Esophagus muscularis mucosa (tissue), 4 donors: ENCODE data around the gene SLC6A18. TPM values are rescaled to one million over a fixed set of nuclear protein-coding genes. Genes with fewer than 3 reads are reported as not detected.
"Not testable (repeated sequence)": the region's sequence is repeated elsewhere in the genome, so short reads cannot be mapped to it uniquely, and the experiment has no call there.

ENCODE experiments used
- DNase-seq: peaks from one replicate; pipeline ENCODE4 v3.0.0-alpha.2; 2017; ENCODE audit errors: extremely low spot score
- H3K27ac ChIP-seq, 4 donors: fragments of 200-600 bp; sonication (generic); replicated peaks in 1 of 4; 1 replicate in 3 of 4; 2 replicates in 1 of 4; pipeline ENCODE4 v1.5.1; 2016 to 2019; ENCODE audit warnings: mild to moderate bottlenecking in 1 of 4
- H3K27me3 ChIP-seq, 4 donors: fragments of 200-600 bp; sonication (generic); one replicate each; pipeline versions ENCODE4 v1.5.1 to v1.6.0; 2016 to 2019
- H3K36me3 ChIP-seq, 4 donors: fragments of 200-600 bp; sonication (generic); one replicate each; pipeline ENCODE4 v1.5.1; 2016 to 2019
- H3K4me1 ChIP-seq, 4 donors: fragments of 200-600 bp; sonication (generic); one replicate each; pipeline ENCODE4 v1.5.1; 2016 to 2019
- H3K4me3 ChIP-seq, 4 donors: fragments of 200-600 bp; sonication (generic); 1 replicate in 2 of 4; 2 replicates in 2 of 4; pipeline ENCODE4 v1.5.1; 2016 to 2019; ENCODE audit warnings: mild to moderate bottlenecking in 4 of 4, moderate library complexity in 1 of 4
- H3K9me3 ChIP-seq, 4 donors: fragments of 200-600 bp; sonication (generic); 1 replicate in 3 of 4; 2 replicates in 1 of 4; pipeline ENCODE4 v1.5.1; 2016 to 2019
- EP300 ChIP-seq: sonication (generic); formaldehyde crosslinking; IDR thresholded peaks from one replicate; pipeline ENCODE4 v1.6.1; 2017; ENCODE audit warnings: antibody characterized with exemption
- POLR2A ChIP-seq: fragments of 450-650 bp; IDR thresholded peaks from one replicate; pipeline ENCODE4 v1.6.1; 2017; ENCODE audit warnings: antibody characterized with exemption, moderate library complexity, mild to moderate bottlenecking, low read depth
- POLR2AphosphoS5 ChIP-seq, 2 donors: sonication (generic); formaldehyde crosslinking; IDR thresholded peaks; one replicate each; pipeline ENCODE4 v1.6.1; 2017; ENCODE audit warnings: antibody characterized with exemption in 2 of 2
- WGBS: methylation state at CpG from one replicate; pipeline ENCODE4 v1.1.5; 2018; 5-methylcytosine and 5-hydroxymethylcytosine counted together
- intact Hi-C: fragments of 100-400 bp; cut with DNase I; formaldehyde crosslinking; loops from one replicate; pipeline ENCODE4 v1.15.1; 2023
- total RNA-seq, 4 donors: library from RNA; depleted of rRNA; stranded (reverse); fragments of >200 nt; gene quantifications; one replicate each; pipeline versions ENCODE4 v1.1.0 to v1.2.1, GENCODE V29; 2016
- TF ChIP-seq, protein P1 (sequence below), 3 experiments: fragments of 200-600 bp in 2 of 3; fragments of 450-650 bp in 1 of 3; sonication (generic) in 2 of 3; IDR thresholded peaks; one replicate each; pipeline ENCODE4 v1.5.1; 2017 to 2019; ENCODE audit warnings: antibody characterized with exemption in 3 of 3, mild to moderate bottlenecking in 2 of 3, moderate library complexity in 1 of 3

The SLC6A18 gene
- total RNA-seq, 4 donors from 2014 or later: not detected

DNA sequence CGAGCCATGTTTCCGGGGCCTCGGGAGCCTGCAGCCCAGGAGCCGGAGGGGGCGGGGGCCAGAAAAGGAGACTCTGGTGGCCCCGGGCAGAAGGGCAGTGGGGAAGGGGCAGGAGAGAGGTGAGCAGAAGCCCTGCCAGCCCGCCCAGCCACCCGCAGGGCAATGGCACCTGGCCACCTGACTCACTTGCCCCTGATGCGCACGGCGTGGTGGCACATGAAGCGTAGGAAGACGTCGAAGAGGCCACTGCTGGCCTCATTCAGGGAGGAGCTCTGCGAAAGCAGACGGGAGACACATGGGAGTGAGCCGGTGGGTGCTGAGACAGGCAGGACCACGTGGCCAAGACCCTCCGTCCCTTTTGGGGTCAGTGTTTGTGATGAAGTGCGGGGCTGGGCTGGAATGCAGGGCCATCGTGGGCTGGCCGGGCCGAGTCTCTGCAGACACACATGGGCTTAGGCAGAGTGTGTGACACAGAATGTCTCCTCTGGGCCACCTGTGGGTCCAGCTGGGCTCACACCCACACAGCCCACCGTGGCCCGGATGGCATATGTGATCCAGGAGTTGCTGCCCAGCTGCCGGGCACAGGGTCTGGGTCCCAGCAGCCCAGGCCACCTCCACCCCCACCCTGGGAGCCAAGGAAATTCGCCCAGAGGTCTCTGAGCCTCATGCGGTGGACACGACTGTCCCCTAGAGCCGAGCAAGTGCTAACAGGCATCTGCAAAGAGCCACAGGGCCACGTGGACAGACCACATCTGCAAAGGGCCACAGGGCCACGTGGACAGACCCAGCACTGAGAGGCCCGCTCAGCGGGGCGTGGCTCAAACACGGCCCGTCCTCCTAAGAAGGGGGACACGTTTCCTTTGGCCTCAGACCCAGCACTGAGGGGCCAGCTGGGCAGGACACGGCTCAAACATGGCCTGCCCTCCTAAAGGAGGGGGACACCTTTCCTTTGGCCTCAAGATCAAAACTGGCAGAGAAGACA is 46.0 kb downstream of the SLC6A18 start:
- no peak overlapping the region for H3K27ac ChIP-seq
- H3K9me3 ChIP-seq: no peaks in the 10 kb centered on the region
- no peaks in the 10 kb centered on the region for H3K4me1 ChIP-seq
- WGBS: 91% methylated on average over 25 of the region's 39 CpGs
- TF ChIP-seq EP300: no peak
- no peak for TF ChIP-seq POLR2AphosphoS5 (IDR thresholded peaks at IDR 0.05)
- TF ChIP-seq POLR2A: no peak
- TF ChIP-seq, protein P1, sequence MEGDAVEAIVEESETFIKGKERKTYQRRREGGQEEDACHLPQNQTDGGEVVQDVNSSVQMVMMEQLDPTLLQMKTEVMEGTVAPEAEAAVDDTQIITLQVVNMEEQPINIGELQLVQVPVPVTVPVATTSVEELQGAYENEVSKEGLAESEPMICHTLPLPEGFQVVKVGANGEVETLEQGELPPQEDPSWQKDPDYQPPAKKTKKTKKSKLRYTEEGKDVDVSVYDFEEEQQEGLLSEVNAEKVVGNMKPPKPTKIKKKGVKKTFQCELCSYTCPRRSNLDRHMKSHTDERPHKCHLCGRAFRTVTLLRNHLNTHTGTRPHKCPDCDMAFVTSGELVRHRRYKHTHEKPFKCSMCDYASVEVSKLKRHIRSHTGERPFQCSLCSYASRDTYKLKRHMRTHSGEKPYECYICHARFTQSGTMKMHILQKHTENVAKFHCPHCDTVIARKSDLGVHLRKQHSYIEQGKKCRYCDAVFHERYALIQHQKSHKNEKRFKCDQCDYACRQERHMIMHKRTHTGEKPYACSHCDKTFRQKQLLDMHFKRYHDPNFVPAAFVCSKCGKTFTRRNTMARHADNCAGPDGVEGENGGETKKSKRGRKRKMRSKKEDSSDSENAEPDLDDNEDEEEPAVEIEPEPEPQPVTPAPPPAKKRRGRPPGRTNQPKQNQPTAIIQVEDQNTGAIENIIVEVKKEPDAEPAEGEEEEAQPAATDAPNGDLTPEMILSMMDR (IDR thresholded peaks at IDR 0.05): no peak
- H3K4me3 ChIP-seq: no peak overlapping the region
- no peak for DNase-seq
- intact Hi-C loops: no loop called here
- no peaks in the 10 kb centered on the region for H3K36me3 ChIP-seq
- H3K27me3 ChIP-seq: no peaks in the 10 kb centered on the region

- TF ChIP-seq EP300: no peak
- TF ChIP-seq POLR2AphosphoS5 (IDR thresholded peaks at IDR 0.05): no peak
- TF ChIP-seq, protein P1 (IDR thresholded peaks at IDR 0.05): no peak
- no peak for TF ChIP-seq POLR2A
- Histone ChIP-seq H3K4me1 (no peaks in the 10 kb centered on the region), H3K27ac (no peak overlapping the region), H3K9me3 (no peaks in the 10 kb centered on the region), H3K4me3 (no peak overlapping the region), H3K27me3 (no peaks in the 10 kb centered on the region), H3K36me3 (no peaks in the 10 kb centered on the region)
- intact Hi-C loops: no loop called here
- DNase-seq: no peak
- WGBS: 94% methylated on average over 15 of the region's 21 CpGs
Observed at GRCh38 chr5:1272201-1272600, 47.0 kb downstream of the SLC6A18 start.

DNA sequence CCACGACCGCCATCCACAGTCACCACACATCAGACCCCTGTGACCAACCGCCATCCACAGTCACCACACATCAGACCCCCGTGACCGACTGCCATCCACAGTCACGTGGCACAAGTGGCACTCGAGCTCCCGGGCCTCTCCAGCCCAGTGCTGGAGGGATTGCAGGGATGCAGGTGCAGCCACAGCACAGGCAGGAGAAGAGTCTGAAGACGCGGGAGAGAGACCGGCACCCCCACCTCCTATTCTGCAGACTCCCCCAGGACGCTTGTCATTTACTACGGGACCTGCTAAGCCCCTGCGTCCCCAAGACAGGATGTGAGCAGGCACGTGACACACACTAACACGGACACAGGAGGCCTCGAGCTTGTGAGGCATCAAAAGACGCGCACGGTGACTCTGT is 48.6 kb downstream of the SLC6A18 start:
- Histone ChIP-seq H3K27me3 (no peaks in the 10 kb centered on the region), H3K9me3 (peaks cover 0 to 5% (median 0%) of the 10 kb centered on the region in 4 donors), H3K4me3 (no peak overlapping the region), H3K36me3 (no peaks in the 10 kb centered on the region), H3K27ac (no peak overlapping the region), H3K4me1 (no peaks in the 10 kb centered on the region)
- TF ChIP-seq POLR2AphosphoS5 (IDR thresholded peaks at IDR 0.05) (no peak), POLR2A (no peak), EP300 (no peak)
- TF ChIP-seq, protein P1 (IDR thresholded peaks at IDR 0.05): no peak
- DNase-seq: no peak
- intact Hi-C loops: no loop called here
- WGBS: 90% methylated on average over 11 of the region's 20 CpGs

DNA sequence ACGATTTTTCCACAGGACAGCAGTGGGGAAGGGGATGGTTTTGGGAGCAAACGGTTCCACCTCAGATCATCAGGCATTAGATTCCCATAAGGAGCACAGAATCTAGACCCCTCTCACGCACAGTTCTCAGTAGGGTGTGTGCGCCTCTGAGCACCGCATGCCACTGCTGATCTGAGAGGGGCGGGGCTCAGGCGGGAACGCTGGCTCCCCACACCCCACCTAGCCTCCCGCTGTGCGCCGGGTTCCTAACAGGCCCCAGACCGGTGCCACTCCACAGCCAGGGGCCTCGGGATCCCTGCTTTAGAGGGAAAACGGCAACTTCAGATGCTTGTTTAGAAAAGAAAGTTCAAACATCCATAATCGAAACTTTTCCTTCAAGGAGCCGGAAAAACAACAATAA is 49.3 kb downstream of the SLC6A18 start:
- WGBS: 85% methylated on average over 11 of the region's 16 CpGs
- TF ChIP-seq, protein P1 (IDR thresholded peaks at IDR 0.05): no peak
- TF ChIP-seq POLR2AphosphoS5 (IDR thresholded peaks at IDR 0.05) (no peak), EP300 (no peak), POLR2A (no peak)
- DNase-seq: no peak

DNA sequence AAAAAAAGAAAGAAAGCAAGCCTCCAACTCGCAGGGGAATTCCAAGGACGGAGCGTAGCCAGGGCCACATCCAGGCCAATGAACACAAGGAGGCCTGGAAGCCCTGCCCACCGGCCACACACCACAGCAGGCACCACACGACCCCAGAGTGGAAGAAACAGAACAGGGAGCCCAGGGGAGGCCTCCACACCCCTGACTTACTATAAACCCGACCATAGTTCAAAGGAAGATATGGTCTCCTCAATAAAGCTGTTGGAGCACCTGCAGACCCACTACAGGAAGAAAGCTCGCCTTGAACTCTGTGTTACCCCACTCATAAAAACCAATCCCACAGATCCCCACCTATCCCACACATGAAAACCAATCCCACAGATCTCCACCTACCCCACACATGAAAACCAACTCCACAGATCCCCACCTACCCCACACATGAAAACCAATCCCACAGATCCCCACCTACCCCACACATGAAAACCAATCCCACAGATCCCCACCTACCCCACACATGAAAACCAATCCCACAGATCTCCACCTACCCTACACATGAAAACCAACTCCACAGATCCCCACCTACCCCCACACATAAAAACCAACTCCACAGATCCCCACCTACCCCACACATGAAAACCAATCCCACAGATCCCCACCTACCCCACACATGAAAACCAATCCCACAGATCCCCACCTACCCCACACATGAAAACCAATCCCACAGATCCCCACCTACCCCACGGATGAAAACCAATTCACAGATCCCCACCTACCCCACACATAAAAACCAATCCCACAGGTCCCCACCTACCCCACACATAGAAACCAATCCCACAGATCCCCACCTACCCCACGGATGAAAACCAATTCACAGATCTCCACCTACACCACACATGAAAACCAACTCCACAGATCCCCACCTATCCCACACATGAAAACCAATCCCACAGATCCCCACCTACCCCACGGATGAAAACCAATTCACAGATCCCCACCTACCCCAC is 50.5 kb downstream of the SLC6A18 start:
- intact Hi-C loops, H3K4me3 ChIP-seq, H3K27ac ChIP-seq, H3K4me1 ChIP-seq, H3K27me3 ChIP-seq, H3K36me3 ChIP-seq, DNase-seq: not testable (repeated sequence)
- peaks cover 0 to 13% (median 4%) of the 10 kb centered on the region in 4 donors for H3K9me3 ChIP-seq
- 80% methylated on average over 10 of the region's 10 CpGs for WGBS

More for the DNA sequence above, 49.3 kb downstream of the SLC6A18 start:
- intact Hi-C loops: no loop called here
- Histone ChIP-seq H3K4me3 (no peak overlapping the region), H3K27me3 (no peaks in the 10 kb centered on the region), H3K27ac (no peak overlapping the region), H3K9me3 (peaks cover 0 to 12% (median 4%) of the 10 kb centered on the region in 4 donors), H3K4me1 (no peaks in the 10 kb centered on the region), H3K36me3 (no peaks in the 10 kb centered on the region)
